Neutrophil (primary cell): ENCODE results near the gene PXMP2.

Experiments
- H3K27ac ChIP-seq: fragments of 200-600 bp; sonication (generic); 2 replicates; pipeline ENCODE4 v1.5.1; 2016; ENCODE audit warnings: mild to moderate bottlenecking, moderate library complexity
- H3K27me3 ChIP-seq: fragments of 200-600 bp; sonication (generic); 2 replicates; pipeline ENCODE4 v1.6.0; 2016; ENCODE audit warnings: mild to moderate bottlenecking
- H3K36me3 ChIP-seq: fragments of 200-600 bp; sonication (generic); 2 replicates; pipeline ENCODE4 v1.5.1; 2017
- H3K4me1 ChIP-seq, 2 experiments: fragments of 200-600 bp in 1 of 2; sonication (generic) in 1 of 2; 1 replicate in 1 of 2; 2 replicates in 1 of 2; pipeline versions ENCODE4 v1.5.1 to v1.6.1; 2013 to 2016; ENCODE audit warnings: low read depth in 1 of 2, low read length in 1 of 2, mild to moderate bottlenecking in 1 of 2, moderate library complexity in 1 of 2; ENCODE audit not compliant: control insufficient read depth in 1 of 2, insufficient read depth in 1 of 2
- H3K4me3 ChIP-seq, 2 experiments: fragments of 200-600 bp in 1 of 2; sonication (generic) in 1 of 2; 1 replicate in 1 of 2; 2 replicates in 1 of 2; pipeline ENCODE4 v1.5.1; 2013 to 2016; ENCODE audit warnings: low read depth in 1 of 2, low read length in 1 of 2, mild to moderate bottlenecking in 1 of 2, moderate library complexity in 1 of 2
- H3K9me3 ChIP-seq: fragments of 200-600 bp; sonication (generic); 2 replicates; pipeline ENCODE4 v1.5.1; 2016
- CTCF ChIP-seq: fragments of 200-600 bp; sonication (generic); IDR thresholded peaks from 2 replicates; pipeline ENCODE4 v1.5.1; 2016; ENCODE audit warnings: antibody characterized with exemption

PXMP2 gene

GRCh38 chr12:132735496-132735895 is 48.1 kb downstream of the PXMP2 start:
- Histone ChIP-seq H3K9me3 (no peaks in the 10 kb centered on the region), H3K4me1 (no peaks in the 10 kb centered on the region), H3K27ac (no peak overlapping the region), H3K4me3 (no peak overlapping the region), H3K36me3 (peaks cover 100% of the 10 kb centered on the region), H3K27me3 (no peaks in the 10 kb centered on the region)
- TF ChIP-seq CTCF, result no peak

GRCh38 chr12:132736378-132736777 is 49.0 kb downstream of the PXMP2 start:
- Histone ChIP-seq H3K27me3 (no peaks in the 10 kb centered on the region), H3K9me3 (no peaks in the 10 kb centered on the region), H3K4me1 (no peaks in the 10 kb centered on the region), H3K36me3 (peaks cover 100% of the 10 kb centered on the region), H3K27ac (no peak overlapping the region), H3K4me3 (no peak overlapping the region)
- no peak for TF ChIP-seq CTCF

GRCh38 chr12:132736913-132737312 is 49.5 kb downstream of the PXMP2 start:
- no peak overlapping the region for H3K27ac ChIP-seq
- no peaks in the 10 kb centered on the region for H3K4me1 ChIP-seq
- TF ChIP-seq CTCF, result no peak
- no peak overlapping the region for H3K4me3 ChIP-seq
- peaks cover 100% of the 10 kb centered on the region for H3K36me3 ChIP-seq
- no peaks in the 10 kb centered on the region for H3K27me3 ChIP-seq
- no peaks in the 10 kb centered on the region for H3K9me3 ChIP-seq

- no peak overlapping the region for H3K27ac ChIP-seq
- TF ChIP-seq CTCF, result no peak
- H3K4me3 ChIP-seq, result no peak overlapping the region
- H3K4me1 ChIP-seq, result no peaks in the 10 kb centered on the region
- no peaks in the 10 kb centered on the region for H3K9me3 ChIP-seq
- peaks cover 98% of the 10 kb centered on the region for H3K36me3 ChIP-seq
- no peaks in the 10 kb centered on the region for H3K27me3 ChIP-seq
Measured at GRCh38 chr12:132739600-132740312, 52.4 kb downstream of the PXMP2 start.

GRCh38 chr12:132740313-132740646 is 52.9 kb downstream of the PXMP2 start:
- H3K4me3 ChIP-seq, result no peak overlapping the region
- no peaks in the 10 kb centered on the region for H3K27me3 ChIP-seq
- H3K9me3 ChIP-seq, result no peaks in the 10 kb centered on the region
- TF ChIP-seq CTCF, result no peak
- H3K36me3 ChIP-seq, result peaks cover 98% of the 10 kb centered on the region
- no peak overlapping the region for H3K27ac ChIP-seq
- no peaks in the 10 kb centered on the region for H3K4me1 ChIP-seq

- H3K27me3 ChIP-seq, result no peaks in the 10 kb centered on the region
- no peaks in the 10 kb centered on the region for H3K9me3 ChIP-seq
- no peak overlapping the region for H3K27ac ChIP-seq
- no peak overlapping the region for H3K4me3 ChIP-seq
- peaks cover 98% of the 10 kb centered on the region for H3K36me3 ChIP-seq
- no peaks in the 10 kb centered on the region for H3K4me1 ChIP-seq
- TF ChIP-seq CTCF, result no peak
Measured at GRCh38 chr12:132740652-132741051, 53.3 kb downstream of the PXMP2 start.
